ENCODE results near the gene FUT9.

DNA sequence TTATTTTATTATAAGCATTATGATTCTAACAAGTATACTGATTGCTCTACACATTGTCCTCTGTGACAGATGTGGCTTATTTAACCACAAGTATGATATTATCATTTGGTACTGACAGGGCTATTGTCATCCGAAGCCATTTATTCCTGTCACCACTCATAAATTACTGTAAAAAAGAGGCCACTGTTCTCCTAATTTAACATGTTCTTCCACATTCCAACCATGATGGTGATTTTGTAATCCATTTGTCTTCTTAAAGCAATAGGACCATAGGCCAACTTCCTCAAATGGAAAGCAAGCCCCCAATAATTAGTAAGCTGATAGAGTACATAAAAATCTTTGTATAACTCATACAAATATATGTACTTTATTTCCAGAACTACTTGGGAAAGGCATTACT is 50.6 kb downstream of the FUT9 start:
- TF ChIP-seq, protein P1, sequence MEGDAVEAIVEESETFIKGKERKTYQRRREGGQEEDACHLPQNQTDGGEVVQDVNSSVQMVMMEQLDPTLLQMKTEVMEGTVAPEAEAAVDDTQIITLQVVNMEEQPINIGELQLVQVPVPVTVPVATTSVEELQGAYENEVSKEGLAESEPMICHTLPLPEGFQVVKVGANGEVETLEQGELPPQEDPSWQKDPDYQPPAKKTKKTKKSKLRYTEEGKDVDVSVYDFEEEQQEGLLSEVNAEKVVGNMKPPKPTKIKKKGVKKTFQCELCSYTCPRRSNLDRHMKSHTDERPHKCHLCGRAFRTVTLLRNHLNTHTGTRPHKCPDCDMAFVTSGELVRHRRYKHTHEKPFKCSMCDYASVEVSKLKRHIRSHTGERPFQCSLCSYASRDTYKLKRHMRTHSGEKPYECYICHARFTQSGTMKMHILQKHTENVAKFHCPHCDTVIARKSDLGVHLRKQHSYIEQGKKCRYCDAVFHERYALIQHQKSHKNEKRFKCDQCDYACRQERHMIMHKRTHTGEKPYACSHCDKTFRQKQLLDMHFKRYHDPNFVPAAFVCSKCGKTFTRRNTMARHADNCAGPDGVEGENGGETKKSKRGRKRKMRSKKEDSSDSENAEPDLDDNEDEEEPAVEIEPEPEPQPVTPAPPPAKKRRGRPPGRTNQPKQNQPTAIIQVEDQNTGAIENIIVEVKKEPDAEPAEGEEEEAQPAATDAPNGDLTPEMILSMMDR (IDR thresholded peaks at IDR 0.05; ENCODE audit: low read depth, low read length) = no peak
- no peak for TF ChIP-seq EZH2phosphoT487 (IDR thresholded peaks at IDR 0.05; ENCODE audit: low read depth)
